Measurements from ENCODE around the gene ACSF2. TPM values are rescaled to one million over a fixed set of nuclear protein-coding genes. Genes with fewer than 3 reads are reported as not detected.

ACSF2 gene
- total and polyA plus RNA-seq, 2 of the 13 experiments (the other 11 are each of a cell fraction or from before 2014, with no cell fraction given) = 87.3 to 109 TPM

DNA sequence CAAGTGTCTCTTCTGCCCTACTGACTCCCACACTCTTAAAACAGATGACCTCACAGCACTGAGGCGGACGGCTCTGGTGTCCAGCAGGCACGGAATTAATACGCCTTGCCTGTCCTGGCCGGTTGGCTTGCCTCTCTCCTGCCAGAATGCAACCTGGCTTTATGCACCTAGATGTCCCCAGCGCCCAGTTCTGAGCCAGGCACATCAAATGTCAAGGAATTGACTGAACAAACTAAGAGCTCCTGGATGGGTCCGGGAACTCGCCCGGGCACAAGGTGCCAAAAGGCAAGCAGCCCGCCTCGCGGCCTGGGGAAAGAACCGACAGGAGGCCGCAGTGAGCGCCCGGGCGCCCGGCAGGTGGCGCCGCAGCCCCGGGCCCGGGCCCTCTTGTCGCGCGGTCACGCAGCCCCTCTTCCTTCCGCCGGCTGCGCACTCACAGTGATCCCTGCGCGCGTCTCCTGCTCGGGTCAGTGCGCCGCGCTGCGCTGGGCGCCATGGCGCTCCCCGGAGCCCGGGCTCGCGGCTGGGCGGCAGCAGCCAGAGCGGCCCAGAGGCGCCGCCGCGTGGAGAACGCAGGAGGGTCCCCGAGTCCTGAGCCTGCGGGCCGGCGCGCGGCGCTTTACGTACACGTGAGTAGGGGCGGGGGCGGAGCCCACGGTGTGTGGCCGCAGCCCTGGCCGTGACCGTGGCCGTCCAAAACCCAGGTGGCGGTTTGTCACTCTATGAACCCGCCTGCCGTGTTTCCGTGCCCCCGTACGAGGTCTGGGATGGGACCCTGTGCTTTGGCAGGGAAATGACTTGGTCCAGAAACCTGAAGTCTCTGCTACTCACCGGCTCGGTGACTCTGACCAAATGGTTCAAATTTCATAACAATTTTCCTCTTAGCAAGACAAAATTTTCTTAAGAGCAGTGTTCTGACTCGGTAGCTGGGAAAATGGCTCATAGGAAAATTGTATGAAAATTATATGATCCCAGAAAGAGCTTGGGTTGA is 52.7 kb downstream of the ACSF2 start, which contains the start of gene RSAD1 (continued):
- peak; percentile 14; the same call in 1 of the 2 replicates for TF ChIP-seq ZBTB20 (CRISPR knock-in tag; IDR thresholded peaks at IDR 0.05; ENCODE audit: borderline replicate concordance, low read depth)
- TF ChIP-seq, protein P1, sequence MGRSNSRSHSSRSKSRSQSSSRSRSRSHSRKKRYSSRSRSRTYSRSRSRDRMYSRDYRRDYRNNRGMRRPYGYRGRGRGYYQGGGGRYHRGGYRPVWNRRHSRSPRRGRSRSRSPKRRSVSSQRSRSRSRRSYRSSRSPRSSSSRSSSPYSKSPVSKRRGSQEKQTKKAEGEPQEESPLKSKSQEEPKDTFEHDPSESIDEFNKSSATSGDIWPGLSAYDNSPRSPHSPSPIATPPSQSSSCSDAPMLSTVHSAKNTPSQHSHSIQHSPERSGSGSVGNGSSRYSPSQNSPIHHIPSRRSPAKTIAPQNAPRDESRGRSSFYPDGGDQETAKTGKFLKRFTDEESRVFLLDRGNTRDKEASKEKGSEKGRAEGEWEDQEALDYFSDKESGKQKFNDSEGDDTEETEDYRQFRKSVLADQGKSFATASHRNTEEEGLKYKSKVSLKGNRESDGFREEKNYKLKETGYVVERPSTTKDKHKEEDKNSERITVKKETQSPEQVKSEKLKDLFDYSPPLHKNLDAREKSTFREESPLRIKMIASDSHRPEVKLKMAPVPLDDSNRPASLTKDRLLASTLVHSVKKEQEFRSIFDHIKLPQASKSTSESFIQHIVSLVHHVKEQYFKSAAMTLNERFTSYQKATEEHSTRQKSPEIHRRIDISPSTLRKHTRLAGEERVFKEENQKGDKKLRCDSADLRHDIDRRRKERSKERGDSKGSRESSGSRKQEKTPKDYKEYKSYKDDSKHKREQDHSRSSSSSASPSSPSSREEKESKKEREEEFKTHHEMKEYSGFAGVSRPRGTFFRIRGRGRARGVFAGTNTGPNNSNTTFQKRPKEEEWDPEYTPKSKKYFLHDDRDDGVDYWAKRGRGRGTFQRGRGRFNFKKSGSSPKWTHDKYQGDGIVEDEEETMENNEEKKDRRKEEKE (IDR thresholded peaks at IDR 0.05) = no peak
- TF ChIP-seq BORCS8-MEF2B (CRISPR knock-in tag; IDR thresholded peaks at IDR 0.05) = no peak; the same call in none of the 2 replicates
- peak; percentile 71 for TF ChIP-seq HDAC2 (CRISPR knock-in tag; IDR thresholded peaks at IDR 0.05)
- TF ChIP-seq, protein P2, sequence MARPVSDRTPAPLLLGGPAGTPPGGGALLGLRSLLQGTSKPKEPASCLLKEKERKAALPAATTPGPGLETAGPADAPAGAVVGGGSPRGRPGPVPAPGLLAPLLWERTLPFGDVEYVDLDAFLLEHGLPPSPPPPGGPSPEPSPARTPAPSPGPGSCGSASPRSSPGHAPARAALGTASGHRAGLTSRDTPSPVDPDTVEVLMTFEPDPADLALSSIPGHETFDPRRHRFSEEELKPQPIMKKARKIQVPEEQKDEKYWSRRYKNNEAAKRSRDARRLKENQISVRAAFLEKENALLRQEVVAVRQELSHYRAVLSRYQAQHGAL (CRISPR knock-in tag; IDR thresholded peaks at IDR 0.05; ENCODE audit: not compliant biosample characterization) = peak; percentile 89
- TF ChIP-seq ZNF10 (CRISPR knock-in tag; IDR thresholded peaks at IDR 0.05; ENCODE audit: borderline replicate concordance, low read depth) = no peak
- TF ChIP-seq XRCC5 (optimal IDR thresholded peaks at IDR 0.05; ENCODE audit: low read length) = peak; percentile 94
- no peak for TF ChIP-seq ZNF629 (CRISPR knock-in tag; conservative IDR thresholded peaks at IDR 0.05)
- TF ChIP-seq RNF2 (conservative IDR thresholded peaks at IDR 0.05; ENCODE audit: low read depth) = peak; percentile 88
- no peak for TF ChIP-seq SP1 (IDR thresholded peaks at IDR 0.05)
- TF ChIP-seq SP1 (CRISPR knock-in tag; IDR thresholded peaks at IDR 0.05) = peak; percentile 39
- peak; percentile 91 for TF ChIP-seq ZSCAN29 (CRISPR knock-in tag; conservative IDR thresholded peaks at IDR 0.05)
- no peak for TF ChIP-seq CENPX (CRISPR knock-in tag; IDR thresholded peaks at IDR 0.05)
- TF ChIP-seq, protein P3, sequence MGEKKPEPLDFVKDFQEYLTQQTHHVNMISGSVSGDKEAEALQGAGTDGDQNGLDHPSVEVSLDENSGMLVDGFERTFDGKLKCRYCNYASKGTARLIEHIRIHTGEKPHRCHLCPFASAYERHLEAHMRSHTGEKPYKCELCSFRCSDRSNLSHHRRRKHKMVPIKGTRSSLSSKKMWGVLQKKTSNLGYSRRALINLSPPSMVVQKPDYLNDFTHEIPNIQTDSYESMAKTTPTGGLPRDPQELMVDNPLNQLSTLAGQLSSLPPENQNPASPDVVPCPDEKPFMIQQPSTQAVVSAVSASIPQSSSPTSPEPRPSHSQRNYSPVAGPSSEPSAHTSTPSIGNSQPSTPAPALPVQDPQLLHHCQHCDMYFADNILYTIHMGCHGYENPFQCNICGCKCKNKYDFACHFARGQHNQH (CRISPR knock-in tag; IDR thresholded peaks at IDR 0.05) = peak; percentile 58
- TF ChIP-seq ZNF224 (CRISPR knock-in tag; IDR thresholded peaks at IDR 0.05) = peak; percentile 97
- TF ChIP-seq, protein P4, sequence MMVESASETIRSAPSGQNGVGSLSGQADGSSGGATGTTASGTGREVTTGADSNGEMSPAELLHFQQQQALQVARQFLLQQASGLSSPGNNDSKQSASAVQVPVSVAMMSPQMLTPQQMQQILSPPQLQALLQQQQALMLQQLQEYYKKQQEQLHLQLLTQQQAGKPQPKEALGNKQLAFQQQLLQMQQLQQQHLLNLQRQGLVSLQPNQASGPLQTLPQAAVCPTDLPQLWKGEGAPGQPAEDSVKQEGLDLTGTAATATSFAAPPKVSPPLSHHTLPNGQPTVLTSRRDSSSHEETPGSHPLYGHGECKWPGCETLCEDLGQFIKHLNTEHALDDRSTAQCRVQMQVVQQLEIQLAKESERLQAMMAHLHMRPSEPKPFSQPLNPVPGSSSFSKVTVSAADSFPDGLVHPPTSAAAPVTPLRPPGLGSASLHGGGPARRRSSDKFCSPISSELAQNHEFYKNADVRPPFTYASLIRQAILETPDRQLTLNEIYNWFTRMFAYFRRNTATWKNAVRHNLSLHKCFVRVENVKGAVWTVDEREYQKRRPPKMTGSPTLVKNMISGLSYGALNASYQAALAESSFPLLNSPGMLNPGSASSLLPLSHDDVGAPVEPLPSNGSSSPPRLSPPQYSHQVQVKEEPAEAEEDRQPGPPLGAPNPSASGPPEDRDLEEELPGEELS (CRISPR knock-in tag; IDR thresholded peaks at IDR 0.05) = peak; percentile 39
- TF ChIP-seq, protein P5, sequence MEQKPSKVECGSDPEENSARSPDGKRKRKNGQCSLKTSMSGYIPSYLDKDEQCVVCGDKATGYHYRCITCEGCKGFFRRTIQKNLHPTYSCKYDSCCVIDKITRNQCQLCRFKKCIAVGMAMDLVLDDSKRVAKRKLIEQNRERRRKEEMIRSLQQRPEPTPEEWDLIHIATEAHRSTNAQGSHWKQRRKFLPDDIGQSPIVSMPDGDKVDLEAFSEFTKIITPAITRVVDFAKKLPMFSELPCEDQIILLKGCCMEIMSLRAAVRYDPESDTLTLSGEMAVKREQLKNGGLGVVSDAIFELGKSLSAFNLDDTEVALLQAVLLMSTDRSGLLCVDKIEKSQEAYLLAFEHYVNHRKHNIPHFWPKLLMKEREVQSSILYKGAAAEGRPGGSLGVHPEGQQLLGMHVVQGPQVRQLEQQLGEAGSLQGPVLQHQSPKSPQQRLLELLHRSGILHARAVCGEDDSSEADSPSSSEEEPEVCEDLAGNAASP (CRISPR knock-in tag; IDR thresholded peaks at IDR 0.05; ENCODE audit: borderline replicate concordance) = no peak
- no peak for TF ChIP-seq ZNF333 (CRISPR knock-in tag; IDR thresholded peaks at IDR 0.05; ENCODE audit: borderline replicate concordance)
- no peak for TF ChIP-seq NR2F6 (IDR thresholded peaks at IDR 0.05)
- TF ChIP-seq NR2F6 (CRISPR knock-in tag; IDR thresholded peaks at IDR 0.05) = peak; percentile 61
- TF ChIP-seq HNRNPH1 (optimal IDR thresholded peaks at IDR 0.05; ENCODE audit: low read depth, low read length) = no peak
- TF ChIP-seq NCOA1 (CRISPR knock-in tag; IDR thresholded peaks at IDR 0.05) = no peak

Measured in HepG2 (cell line).